ENCODE results near the gene AQP4.

Gene AQP4

GRCh38 chr18:26868968-26869586, 3.6 kb upstream of the AQP4 start:
- H3K4me3 ChIP-seq (ENCODE audit: low read depth, low read length) = no peak overlapping the region
- POLR2A ChIA-PET = no interaction called here
- CTCF ChIA-PET = interaction anchor here (0.6 kb wide), 1 partner anchor 11 kb away, joined by 3 read pairs; no protein-coding TSS in a partner anchor
- H3K4me1 ChIP-seq (ENCODE audit: control insufficient read depth, insufficient read depth, low read length) = no peaks in the 10 kb centered on the region; the same call in 1 of the 2 replicates
- H3K27ac ChIP-seq (ENCODE audit: extremely low read depth, low read depth, low read length) = peak overlapping the region; percentile 21
- H3K36me3 ChIP-seq (ENCODE audit: control insufficient read depth in 2 of 2, insufficient read depth in 1 of 2, low read length in 2 of 2) = no peaks in the 10 kb centered on the region
- H3K9me3 ChIP-seq (ENCODE audit: control insufficient read depth, insufficient read depth, low read depth, low read length) = no peaks in the 10 kb centered on the region
- TF ChIP-seq, protein P1, sequence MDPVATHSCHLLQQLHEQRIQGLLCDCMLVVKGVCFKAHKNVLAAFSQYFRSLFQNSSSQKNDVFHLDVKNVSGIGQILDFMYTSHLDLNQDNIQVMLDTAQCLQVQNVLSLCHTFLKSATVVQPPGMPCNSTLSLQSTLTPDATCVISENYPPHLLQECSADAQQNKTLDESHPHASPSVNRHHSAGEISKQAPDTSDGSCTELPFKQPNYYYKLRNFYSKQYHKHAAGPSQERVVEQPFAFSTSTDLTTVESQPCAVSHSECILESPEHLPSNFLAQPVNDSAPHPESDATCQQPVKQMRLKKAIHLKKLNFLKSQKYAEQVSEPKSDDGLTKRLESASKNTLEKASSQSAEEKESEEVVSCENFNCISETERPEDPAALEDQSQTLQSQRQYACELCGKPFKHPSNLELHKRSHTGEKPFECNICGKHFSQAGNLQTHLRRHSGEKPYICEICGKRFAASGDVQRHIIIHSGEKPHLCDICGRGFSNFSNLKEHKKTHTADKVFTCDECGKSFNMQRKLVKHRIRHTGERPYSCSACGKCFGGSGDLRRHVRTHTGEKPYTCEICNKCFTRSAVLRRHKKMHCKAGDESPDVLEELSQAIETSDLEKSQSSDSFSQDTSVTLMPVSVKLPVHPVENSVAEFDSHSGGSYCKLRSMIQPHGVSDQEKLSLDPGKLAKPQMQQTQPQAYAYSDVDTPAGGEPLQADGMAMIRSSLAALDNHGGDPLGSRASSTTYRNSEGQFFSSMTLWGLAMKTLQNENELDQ (tag by site-specific recombination; IDR thresholded peaks at IDR 0.05; ENCODE audit: low read depth) = no peak
- TF ChIP-seq ZNF529 (tag by site-specific recombination; IDR thresholded peaks at IDR 0.05; ENCODE audit: insufficient replicate concordance) (no peak), OSR2 (tag by site-specific recombination; IDR thresholded peaks at IDR 0.05) (0 out of 2 replicates have a peak, but pooled peaks have one; percentile 14), ZNF843 (tag by site-specific recombination; IDR thresholded peaks at IDR 0.05) (peak; percentile 61), ZNF660 (tag by site-specific recombination; IDR thresholded peaks at IDR 0.05) (no peak), ZFP69B (tag by site-specific recombination; IDR thresholded peaks at IDR 0.05) (no peak), RBAK (tag by site-specific recombination; IDR thresholded peaks at IDR 0.05) (no peak), ZNF324 (tag by site-specific recombination; IDR thresholded peaks at IDR 0.05) (no peak), ZNF585B (tag by site-specific recombination; IDR thresholded peaks at IDR 0.05) (no peak), ZNF146 (tag by site-specific recombination; IDR thresholded peaks at IDR 0.05) (no peak), ZNF335 (tag by site-specific recombination; conservative IDR thresholded peaks at IDR 0.05) (peak; percentile 52), MYNN (tag by site-specific recombination; IDR thresholded peaks at IDR 0.05; ENCODE audit: borderline replicate concordance) (no peak), ZNF354C (tag by site-specific recombination; IDR thresholded peaks at IDR 0.05; ENCODE audit: borderline replicate concordance, low read depth) (no peak), ZBTB48 (tag by site-specific recombination; IDR thresholded peaks at IDR 0.05) (no peak), ZFP41 (tag by site-specific recombination; IDR thresholded peaks at IDR 0.05; ENCODE audit: borderline replicate concordance) (no peak), GLI4 (tag by site-specific recombination; IDR thresholded peaks at IDR 0.05) (no peak), GLI2 (tag by site-specific recombination; IDR thresholded peaks at IDR 0.05; ENCODE audit: borderline replicate concordance, low read depth) (no peak), ZNF211 (tag by site-specific recombination; IDR thresholded peaks at IDR 0.05; ENCODE audit: low read depth) (no peak), ZNF610 (tag by site-specific recombination; IDR thresholded peaks at IDR 0.05; ENCODE audit: borderline replicate concordance) (no peak), TRIM28 (IDR thresholded peaks at IDR 0.05; ENCODE audit: borderline replicate concordance, low read length) (no peak), ZNF248 (tag by site-specific recombination; IDR thresholded peaks at IDR 0.05) (no peak), KLF1 (tag by site-specific recombination; IDR thresholded peaks at IDR 0.05) (peak; percentile 54; the same call in 1 of the 2 replicates), ZNF157 (tag by site-specific recombination; IDR thresholded peaks at IDR 0.05) (no peak), ZBTB11 (tag by site-specific recombination; conservative IDR thresholded peaks at IDR 0.05; ENCODE audit: low read depth) (0 out of 2 replicates have a peak, but pooled peaks have one; percentile 14), MZF1 (tag by site-specific recombination; IDR thresholded peaks at IDR 0.05; ENCODE audit: borderline replicate concordance) (no peak; the same call in 1 of the 2 replicates)
- TF ChIP-seq, protein P2, sequence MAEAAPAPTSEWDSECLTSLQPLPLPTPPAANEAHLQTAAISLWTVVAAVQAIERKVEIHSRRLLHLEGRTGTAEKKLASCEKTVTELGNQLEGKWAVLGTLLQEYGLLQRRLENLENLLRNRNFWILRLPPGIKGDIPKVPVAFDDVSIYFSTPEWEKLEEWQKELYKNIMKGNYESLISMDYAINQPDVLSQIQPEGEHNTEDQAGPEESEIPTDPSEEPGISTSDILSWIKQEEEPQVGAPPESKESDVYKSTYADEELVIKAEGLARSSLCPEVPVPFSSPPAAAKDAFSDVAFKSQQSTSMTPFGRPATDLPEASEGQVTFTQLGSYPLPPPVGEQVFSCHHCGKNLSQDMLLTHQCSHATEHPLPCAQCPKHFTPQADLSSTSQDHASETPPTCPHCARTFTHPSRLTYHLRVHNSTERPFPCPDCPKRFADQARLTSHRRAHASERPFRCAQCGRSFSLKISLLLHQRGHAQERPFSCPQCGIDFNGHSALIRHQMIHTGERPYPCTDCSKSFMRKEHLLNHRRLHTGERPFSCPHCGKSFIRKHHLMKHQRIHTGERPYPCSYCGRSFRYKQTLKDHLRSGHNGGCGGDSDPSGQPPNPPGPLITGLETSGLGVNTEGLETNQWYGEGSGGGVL (tag by site-specific recombination; IDR thresholded peaks at IDR 0.05) = peak; percentile 76
- TF ChIP-seq, protein P3, sequence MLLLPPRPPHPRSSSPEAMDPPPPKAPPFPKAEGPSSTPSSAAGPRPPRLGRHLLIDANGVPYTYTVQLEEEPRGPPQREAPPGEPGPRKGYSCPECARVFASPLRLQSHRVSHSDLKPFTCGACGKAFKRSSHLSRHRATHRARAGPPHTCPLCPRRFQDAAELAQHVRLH (tag by site-specific recombination; IDR thresholded peaks at IDR 0.05) = 0 out of 2 replicates have a peak, but pooled peaks have one; percentile 17
- TF ChIP-seq, protein P4, sequence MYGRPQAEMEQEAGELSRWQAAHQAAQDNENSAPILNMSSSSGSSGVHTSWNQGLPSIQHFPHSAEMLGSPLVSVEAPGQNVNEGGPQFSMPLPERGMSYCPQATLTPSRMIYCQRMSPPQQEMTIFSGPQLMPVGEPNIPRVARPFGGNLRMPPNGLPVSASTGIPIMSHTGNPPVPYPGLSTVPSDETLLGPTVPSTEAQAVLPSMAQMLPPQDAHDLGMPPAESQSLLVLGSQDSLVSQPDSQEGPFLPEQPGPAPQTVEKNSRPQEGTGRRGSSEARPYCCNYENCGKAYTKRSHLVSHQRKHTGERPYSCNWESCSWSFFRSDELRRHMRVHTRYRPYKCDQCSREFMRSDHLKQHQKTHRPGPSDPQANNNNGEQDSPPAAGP (tag by site-specific recombination; IDR thresholded peaks at IDR 0.05) = 0 out of 2 replicates have a peak, but pooled peaks have one; percentile 16
